Left hindlimb (tissue), 1 donor: ENCODE measurements around the gene METTL26.
A peak's percentile ranks its signal among the peaks of the same experiment; 100 is the strongest.

Experiments
- DNase-seq: peaks from one replicate; pipeline ENCODE4 v3.0.0-alpha.2; 2018

METTL26 gene

DNA sequence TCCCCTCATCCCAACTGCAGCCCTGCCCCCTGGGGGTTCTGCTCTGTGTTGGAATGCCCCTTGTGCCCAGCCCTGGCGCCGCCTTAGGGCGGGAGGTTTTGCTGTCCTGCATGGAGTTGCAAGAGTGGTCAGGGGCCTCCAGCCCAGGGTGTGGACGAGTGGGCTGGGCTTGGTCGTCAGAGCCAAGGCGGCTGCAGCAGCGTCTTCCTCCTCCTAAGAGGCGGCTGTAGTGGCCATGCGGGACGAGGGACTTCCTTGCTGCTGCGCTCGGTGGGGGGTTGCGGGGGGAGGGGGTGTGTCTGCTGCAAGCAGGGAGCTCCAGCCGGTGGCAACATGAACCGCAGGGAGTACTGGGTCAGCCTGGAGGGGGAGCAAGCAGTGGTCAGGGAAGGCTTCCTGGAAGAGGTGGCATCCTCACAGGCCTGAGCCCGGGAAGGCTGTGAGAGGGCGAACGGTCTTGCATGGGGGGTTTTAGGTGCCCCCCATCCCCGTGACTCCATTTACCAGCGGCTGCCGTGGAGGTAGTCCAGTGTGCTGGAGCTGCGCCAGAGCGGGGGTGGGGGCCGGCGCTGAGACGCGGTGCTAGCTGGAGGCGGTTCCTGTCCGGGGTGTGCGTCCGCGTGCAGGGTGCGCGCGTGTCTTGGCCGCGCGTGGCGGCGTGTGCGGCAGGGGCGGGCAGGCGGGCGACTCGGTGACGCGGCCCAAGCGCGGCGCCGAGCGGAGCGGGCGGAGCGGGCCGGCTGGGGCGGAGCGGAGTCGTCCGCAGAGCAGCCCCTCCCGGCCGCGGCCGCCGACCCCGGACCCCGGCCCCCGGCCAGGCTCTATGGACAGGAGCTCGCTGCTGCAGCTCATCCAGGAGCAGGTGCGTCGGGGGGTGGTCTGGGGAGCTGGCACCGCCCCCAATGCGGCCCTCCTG is 39.1 kb upstream of the METTL26 start, which contains the start of gene RHBDL1:
Gene RHBDL1, plus strand, starts transcription at position 704 of the 916 bp plus-strand sequence. Its CDS starts 120 bp downstream, at position 824.
- no peak for DNase-seq

DNA sequence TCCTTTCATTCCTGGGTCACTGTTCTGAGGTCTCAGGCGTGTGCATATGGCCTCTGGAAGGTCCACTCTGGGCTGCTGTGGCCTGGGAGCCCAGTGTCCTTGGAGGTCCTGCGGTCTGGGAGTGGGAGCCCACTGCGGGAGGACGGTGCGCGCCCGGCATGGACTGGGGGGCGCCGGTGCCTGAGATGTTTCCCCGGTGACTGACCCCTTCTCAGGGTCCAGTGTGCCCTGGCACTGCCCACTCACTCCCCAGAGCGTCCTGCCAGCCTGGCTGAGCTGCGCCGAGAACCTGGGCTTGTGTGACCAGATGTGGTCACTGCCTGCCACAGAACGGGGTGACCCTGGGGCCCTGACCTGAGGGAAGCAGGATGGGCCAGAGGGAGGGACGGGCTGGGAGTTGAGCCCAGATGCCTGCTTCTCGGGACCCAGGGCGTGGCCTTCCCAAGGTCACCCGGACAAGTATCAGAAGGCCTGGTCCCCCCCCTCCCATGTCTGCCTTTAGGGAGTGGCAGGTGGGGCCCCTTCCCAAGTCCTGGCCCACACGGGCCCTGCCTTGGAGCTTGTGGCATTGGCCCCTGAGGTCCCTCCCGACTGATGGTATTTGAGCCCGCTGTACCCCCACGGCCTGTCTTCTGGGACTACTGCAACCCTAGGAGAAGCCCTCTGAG is 38.2 kb upstream of the METTL26 start:
- no peak for DNase-seq

DNA sequence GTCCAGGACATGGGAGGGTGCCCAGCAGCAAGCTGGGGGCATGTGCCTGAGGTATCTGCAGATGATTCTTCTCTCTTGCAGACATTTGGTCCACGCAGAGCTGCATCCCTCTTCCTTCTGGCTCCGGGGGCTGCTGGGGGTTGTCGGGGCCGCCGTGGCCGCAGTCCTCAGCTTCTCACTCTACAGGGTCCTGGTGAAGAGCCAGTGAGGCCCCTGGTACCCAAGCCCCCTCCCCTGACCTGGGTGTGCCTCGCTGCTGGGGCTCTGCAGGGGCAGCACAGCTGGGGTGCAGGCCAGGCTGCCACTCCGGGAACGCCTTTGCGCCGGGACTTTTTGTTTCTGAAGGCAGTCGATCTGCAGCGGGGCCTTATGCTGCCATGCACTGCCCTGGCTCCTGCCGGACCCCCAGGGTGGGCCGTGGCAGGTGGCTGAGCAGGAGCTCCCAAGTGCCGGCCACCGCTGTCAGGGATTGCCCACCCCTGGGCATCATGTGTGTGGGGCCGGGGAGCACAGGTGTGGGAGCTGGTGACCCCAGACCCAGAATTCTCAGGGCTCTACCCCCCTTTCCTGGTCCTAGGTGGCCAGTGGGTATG is 37.4 kb upstream of the METTL26 start:
- no peak for DNase-seq

DNA sequence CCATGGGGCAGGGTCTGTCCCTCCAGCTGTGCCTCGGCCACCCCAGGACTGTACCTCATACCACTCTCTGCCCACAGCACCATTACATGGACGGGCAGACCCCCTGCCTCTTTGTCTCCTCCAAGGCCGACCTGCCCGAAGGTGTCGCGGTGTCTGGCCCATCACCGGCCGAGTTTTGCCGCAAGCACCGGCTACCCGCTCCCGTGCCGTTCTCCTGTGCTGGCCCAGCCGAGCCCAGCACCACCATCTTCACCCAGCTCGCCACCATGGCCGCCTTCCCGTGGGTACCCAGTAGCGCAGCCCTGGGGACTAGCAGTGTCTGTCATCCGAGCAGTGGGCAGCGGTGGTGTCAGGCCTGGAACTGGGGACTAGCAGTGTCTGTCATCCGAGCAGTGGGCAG is 36.7 kb upstream of the METTL26 start:
- DNase-seq: no peak

DNA sequence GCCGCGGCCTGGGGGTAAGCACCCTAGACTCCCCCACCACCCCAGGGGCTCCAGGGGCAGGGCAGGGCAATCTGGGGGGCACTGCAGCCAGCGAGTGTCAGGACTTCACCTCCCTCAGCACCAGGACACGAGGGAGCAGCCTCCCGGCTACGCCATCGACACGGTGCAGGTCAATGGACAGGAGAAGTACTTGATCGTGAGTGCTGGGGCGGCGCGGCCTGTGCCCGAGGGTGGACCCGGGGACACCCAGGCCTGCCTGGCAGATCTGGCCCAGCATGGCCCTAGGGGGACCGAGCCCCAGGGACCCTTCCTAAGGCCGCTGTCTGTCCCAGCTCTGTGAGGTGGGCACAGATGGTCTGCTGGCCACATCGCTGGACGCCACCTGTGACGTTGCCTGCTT is 36.3 kb upstream of the METTL26 start:
- DNase-seq: no peak

DNA sequence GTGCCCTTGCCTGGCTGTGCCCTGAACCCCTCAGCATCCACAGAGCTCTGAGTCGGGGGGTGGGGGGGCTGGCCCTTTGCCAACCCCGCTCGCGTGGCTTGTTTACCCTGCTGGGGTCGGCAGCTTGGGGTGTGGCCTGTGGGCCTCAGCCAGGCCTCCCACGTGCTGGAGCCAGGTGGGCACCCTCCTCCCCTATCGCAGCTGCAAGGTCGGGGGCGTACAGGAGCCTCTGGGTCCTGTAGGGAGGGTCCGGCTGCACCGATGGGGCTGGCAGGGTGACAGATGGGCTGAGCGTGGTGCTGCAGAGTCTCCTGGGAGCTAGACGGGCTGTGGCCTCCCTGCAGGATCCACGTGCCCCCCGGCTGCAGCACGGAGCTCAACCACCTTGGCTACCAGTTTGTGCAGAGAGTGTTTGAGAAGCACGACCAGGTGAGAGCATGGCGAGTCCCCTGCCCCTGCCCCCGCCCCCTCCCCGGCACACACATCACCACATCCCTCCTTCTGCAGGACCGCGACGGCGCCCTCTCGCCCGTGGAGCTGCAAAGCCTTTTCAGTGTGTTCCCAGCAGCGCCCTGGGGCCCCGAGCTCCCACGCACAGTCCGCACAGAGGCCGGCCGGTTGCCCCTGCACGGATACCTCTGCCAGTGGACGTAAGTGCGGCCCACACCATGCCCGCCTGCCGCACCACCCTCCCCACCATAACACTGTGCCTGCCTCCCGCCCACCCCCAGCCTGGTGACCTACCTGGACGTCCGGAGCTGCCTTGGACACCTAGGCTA is 35.4 kb upstream of the METTL26 start:
- no peak for DNase-seq

DNA sequence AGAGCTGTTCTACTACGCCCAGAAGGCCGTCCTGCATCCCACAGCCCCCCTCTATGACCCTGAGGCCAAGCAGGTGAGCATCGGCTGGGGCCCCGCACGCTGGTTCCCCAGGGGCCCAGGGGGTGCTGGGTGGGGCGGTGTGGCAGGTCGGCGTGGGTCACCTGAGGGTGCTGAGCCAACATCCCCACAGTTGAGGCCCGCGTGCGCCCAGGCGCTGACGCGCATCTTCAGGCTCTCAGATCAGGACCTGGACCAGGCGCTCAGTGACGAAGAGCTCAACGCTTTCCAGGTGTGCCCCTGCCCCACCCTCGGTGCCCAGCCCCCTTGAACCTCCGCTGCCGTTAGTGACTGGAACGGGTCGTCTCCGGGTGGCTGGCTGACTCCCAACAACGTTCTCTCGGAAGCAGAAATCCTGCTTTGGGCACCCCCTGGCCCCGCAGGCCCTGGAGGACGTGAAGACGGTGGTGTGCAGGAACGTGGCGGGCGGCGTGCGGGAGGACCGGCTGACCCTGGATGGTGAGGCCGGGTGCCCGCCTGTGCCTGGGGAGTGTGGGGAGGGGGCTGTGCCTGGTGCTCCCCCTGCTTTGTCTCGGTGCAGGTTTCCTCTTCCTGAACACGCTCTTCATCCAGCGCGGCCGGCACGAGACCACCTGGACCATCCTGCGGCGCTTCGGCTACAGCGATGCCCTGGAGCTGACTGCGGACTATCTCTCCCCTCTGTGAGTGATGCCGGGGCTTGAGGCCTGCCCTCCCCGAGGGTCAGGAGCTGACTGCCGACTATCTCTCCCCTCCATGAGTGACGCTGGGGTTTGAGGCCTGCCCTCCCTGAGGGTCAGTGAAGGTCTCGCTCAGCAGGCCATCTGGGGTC is 34.6 kb upstream of the METTL26 start:
- no peak for DNase-seq

DNA sequence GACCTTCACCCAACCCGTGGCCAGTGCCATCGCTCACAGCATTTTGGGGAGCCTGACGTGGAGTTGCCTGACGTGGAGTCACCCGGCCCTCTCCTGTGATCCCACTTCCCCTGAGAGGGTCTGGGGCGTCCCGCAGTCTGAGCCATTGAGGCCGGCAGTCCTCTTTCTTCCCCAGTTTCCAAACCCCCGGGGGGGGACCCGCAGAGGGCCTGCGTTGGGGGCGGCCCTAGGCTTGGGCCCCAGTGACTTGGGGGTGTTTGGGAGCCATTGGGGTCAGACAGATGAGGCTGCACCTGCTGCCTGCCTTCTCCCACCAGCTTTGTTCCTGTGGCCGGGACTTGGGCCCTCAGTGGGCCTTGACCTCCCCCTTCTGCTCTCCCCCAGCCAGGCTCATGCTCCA is 33.6 kb upstream of the METTL26 start:
- DNase-seq: no peak

DNA sequence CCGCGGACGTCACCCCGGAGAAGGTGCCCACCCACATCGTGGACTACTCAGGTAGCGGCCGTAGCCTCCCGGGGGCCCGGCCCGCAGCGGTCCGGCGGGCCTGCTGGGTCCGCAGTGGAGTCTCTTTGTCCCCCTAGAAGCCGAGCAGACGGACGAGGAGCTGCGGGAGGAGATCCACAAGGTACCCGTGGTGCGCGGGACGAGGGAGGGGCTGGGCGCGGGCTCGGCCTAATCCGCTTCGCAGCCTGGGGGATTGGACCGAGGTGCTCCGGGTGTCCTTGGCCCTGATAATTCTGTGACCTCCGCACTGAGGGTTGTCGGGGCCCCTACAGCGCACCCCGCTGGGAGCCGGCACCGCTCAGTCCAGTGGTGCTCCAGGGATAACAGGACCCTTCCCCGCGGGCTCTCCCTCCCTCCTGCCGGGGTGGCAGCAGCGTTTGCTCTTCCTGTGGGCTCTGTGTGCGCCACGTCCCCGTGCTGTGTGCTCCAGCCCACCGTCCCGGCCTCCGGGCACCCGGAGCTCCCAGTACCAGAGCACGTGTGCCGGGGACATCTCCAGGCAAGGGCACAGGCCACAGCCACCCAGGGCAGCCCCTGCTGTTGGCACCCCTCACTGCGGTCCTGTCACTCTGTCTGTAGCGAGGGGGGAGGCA is 32.5 kb upstream of the METTL26 start:
- DNase-seq: no peak

DNA sequence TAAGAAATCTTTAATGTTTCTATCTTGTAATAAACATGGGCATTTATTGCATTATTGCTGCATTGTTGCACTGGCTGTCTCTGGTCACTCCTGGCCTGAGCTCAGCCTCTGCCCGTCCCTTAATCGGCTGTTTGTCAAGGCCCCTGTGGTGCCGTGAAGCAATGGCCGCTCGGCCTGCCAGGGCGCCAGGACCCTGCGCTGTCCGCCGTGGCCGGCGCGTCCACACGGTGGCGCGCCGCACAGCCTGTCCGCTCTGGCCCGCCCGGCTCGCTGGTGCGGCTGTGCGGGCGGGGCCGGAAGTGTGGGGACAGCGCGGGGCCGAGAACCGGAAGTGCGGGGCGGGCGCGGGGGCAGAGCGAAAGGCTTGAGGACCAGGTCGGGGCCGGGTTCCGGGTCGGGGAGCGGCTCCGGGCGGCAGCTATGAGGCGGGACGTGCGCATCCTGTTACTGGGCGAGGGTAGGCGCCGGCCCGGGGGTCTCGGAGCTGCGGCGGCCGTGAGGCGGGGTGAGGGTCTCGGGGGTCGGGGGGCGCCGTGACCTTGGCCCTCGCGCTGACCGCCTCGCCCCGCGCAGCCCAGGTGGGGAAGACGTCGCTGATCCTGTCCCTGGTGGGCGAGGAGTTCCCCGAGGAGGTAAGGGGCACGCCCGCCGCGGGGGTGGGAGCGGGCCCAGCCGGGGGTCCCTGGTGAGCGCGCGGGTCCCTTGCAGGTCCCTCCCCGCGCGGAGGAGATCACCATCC is 31.8 kb upstream of the METTL26 start, which contains the start of gene RHOT2:
Gene RHOT2, plus strand, starts transcription at position 353 of the 739 bp plus-strand sequence. Its CDS starts 68 bp downstream, at position 421.
- peak; percentile 94 for DNase-seq

DNA sequence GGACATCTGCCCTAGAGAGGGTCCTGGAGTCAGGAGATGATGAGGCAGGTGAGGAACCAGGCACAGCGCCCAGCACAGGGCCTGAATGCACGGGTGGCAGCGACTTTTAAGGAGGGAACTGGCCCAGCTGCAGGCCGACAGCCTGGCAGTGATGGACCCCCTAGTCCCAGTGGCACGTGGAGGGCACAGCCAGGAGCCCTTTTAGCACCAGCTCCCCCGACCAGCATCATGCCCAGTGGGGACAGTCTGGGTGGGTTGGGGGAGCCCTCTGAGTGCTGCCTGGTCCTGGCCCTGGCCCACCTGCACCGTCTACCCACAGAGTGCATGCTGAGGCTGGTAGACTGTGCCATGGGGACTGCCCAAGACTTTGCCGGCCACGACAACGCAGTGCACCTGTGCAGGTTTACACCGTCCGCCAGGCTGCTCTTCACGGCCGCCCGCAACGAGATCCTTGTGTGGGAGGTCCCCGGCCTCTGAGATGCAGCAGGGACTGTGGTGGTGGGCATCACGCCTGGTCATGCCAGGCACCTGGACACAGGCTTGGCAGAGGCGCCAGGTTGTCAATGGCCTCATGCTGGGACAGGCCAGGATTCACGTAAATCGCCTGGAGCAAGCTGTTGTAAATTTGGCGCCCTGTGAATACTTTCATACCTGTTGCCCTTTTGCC is 31.1 kb upstream of the METTL26 start:
- DNase-seq: no peak

DNA sequence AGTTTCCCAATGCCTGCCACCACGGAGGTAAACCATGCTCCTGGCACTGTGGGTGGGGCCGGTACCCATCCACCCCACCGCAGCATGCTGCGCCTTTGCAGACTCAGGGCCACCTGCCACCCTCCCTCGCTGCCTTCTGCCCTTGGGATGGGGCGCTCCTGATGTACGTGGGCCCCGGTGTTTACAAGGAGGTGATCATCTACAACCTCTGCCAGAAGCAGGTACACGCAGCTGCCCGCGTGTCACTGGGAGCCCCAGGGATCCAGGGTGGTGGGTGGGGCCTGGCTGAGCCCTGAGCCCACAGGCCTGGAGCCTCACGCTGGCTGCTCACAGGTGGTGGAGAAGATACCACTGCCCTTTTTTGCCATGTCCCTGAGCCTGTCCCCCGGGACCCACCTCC is 30.5 kb upstream of the METTL26 start:
- no peak for DNase-seq

DNA sequence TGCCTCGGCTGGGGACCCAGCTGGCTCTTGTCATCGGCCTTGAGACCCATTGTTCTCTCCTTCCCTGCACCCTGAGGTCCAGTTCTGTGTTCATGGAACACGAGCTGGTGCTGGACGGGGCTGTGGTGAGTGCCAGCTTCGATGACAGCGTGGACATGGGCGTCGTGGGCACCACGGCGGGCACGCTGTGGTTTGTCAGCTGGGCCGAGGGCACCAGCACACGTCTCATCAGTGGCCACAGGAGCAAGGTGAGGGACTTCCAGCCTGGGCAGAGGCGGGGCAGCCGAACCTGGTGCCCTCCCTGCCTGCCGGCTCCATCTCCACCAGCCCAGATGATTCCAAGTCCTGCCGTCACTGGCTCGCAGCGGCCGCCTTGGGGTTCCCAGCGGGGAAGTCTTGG is 26.5 kb upstream of the METTL26 start:
- no peak for DNase-seq

DNA sequence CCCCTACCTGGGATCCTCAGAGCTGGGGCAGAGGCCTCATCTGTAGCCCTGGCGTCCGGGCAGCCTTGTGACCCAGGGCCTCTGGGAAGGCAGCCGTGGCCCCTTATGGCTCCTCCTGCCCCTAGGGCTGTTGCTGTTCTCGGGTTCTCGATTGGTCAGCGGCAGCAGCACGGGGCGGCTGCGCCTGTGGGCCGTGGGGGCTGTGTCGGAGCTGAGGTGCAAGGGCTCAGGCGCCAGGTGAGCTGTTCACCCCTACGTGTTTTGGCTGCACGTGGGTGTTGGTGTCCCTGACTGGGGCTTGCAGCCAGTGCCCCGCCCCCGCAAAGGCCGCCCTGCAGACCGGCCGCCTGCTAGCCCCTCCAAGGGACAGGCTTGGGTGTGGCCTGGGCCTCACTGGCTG is 26.0 kb upstream of the METTL26 start:
- no peak for DNase-seq

DNA sequence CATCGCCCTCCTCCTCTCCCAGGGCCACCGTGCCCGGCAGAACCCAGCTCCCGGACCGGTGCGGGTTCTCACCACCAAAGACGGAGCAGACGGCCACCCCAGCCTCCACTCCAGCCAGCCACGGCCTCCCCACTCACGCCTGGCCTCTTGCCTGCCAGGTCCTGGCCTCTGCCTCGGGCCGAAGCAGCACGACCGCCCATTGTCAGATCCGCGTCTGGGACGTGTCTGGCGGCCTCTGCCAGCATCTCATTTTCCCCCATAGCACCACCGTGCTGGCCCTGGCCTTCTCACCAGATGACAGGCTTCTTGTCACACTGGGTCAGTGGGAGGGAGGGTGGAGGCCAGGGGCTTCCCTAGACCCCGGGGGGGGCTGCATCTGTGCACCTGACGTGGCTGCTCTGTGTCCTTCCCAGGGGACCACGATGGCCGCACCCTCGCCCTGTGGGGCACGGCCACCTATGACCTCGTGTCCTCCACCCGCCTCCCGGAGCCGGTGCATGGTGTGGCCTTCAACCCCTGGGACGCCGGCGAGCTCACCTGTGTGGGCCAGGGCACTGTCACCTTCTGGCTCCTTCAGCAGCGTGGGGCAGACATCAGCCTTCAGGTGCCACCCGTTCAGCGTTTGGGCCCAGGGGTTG is 25.2 kb upstream of the METTL26 start:
- no peak for DNase-seq

DNA sequence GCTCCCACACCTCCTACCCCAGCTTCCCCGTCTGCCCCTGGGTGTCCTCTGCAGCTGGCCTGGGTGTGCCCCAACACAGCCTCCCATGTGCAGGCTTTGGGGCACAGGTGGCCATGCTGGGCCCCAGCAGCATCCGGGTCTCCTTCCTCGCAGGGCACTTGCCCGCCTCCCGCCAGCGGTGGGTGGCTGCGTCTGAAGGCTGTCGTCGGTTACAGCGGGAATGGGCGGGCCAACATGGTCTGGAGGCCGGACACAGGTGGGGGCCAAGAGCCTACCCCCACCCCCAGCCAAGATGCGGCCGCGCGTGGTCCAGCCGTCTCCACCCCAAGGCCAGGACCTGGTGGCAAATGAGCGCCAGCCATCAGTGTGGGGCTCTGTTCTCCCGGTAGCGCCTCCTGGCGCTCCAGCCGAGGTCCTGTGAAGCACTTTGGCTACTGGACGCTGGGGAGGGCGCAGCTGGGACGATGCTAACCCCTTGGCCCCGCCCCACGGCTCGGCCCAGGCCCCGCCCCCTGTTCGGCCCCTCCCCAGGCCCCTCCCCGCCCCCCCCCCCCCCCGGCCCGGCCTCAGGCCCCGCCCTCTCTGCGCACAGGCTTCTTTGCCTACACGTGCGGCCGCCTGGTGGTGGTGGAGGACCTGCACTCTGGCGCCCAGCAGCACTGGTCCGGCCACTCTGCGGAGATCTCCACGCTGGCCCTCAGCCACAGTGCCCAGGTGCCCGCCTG is 24.5 kb upstream of the METTL26 start:
- peak; percentile 87 for DNase-seq

DNA sequence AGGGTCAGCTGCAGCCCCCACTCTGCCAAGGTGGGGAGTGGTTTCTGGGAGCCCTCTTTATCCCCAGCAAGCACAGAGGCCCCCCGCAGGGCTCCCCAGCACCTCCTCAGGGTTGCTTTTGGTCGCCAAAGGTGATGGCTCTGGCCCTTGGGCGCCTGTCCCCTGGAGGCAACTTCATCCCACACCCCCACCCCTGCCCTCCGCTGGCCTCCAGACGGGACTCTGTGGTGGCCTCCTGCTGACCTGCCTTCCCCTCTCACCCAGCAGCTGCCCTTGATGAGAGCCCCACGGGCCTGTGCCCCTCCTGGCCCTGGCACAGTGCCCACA is 24.0 kb upstream of the METTL26 start:
- DNase-seq: no peak

DNA sequence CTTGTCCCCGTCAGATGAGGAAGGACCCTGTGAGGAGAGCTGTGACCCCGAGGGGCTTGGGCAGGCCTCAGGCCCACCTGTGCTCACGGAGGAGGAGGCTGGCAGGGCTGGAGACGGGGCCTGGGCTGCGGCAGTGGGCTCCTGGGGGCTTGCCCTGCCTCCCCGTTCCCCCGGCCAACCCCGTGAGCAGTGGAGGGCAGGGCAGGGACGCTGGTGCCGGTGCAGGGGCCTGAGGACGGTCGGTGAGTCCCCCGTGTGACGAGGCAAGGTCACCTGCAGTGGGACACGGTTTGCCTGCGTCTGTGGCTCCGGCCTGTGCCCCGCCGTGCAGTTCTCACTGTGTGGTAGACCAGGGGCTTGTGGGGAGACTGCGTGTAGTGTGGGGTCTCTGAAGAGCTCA is 23.5 kb upstream of the METTL26 start:
- DNase-seq: no peak
